Right forelimb (tissue), 1 donor: ENCODE results near the gene ARMH4.

Experiments used
- DNase-seq: peaks from one replicate; pipeline ENCODE4 v3.0.0-alpha.2; 2018

Gene ARMH4

DNA sequence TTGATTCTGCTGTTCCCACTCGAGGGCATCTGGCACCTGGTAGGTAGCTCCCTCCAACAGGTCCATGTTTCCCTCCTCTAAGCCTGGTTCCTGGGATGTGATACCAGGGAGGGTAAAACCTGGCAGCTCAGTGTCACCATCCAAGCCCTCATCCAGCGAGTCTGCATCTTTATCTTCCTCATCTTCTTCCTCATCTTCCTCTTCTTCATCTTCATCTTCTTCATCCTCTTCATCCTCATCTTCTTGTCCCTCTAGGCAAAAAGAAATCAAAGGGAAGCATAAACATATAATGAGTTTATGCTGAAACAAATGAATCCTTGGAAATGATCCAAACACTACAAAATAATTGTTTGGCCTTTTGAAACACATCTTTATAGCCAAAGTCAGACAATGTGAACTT, 55.3 kb downstream of the ARMH4 start:
- no peak for DNase-seq

DNA sequence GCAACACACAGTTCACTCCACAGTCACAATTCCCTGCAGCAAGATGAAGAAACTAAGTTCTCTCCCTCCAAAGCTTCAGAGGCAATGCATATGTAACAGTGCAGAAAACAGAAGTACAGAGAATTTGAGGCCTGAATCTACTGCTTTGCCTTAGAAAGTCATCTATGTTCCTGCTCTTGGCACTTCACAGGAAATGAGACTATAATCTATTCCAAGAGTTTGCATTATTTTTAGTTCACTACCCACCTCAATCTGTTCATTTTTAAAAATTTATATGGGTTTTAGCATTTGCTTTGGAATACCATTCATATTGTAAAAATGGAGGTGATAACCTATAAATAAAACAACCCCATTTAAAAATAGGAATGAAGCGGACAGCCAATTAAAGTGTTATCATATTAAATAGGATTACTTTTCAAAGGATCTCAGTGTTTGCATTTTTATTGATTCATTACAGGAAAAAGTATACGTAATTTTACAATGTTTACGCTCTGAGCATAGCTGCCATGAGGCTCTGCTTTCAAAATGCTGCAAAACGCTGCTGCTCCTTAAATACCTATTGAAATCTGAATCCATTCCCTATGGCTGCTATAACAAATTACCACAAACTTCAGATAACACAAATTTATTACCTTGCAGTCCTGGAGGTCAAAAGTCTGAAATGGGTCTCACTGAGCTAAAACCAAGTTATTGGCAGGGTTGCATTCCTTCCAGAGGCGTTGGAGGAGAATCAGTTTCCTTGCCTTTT, 60.0 kb downstream of the ARMH4 start:
- DNase-seq, result no peak

- DNase-seq, result no peak
Measured at GRCh38 chr14:58089612-58090011, 62.4 kb downstream of the ARMH4 start.

DNA sequence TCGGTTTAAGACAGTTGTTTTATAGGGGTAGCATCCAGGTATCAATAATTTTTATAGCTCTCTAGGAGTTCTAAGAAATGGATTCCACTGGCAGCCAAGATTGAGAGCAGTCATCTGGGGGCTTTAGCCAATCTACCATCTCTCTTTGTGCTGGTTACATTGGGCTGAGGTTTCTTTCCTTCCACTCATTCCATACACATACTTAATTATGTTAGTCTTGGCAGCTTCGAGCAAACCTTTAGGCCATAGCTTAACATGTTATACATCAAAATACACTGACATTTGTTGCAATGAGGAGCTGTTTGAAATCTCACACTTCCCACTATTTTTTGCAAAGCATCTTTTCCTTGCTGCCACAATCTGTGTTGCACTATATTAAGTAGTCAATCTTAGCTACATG, 63.1 kb downstream of the ARMH4 start:
- DNase-seq, result no peak

DNA sequence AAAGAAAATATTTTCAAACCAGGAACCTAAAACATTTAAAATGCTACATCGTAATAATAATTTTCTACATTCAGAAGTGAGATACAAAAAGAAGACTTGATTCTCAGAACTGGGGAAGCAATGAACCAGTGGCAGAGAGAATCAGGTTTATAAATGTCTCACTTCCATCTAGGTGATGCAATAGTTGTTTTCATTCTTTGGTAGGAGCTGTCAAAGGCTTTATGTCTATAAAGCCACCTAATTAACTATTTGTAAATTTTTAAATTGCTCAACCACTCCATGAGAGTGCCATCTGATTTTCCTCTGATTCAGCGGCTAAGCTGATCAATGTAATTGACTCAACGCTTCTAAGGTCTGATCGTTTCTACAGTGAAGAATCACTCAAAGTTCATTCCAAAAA, 66.1 kb downstream of the ARMH4 start:
- no peak for DNase-seq

DNA sequence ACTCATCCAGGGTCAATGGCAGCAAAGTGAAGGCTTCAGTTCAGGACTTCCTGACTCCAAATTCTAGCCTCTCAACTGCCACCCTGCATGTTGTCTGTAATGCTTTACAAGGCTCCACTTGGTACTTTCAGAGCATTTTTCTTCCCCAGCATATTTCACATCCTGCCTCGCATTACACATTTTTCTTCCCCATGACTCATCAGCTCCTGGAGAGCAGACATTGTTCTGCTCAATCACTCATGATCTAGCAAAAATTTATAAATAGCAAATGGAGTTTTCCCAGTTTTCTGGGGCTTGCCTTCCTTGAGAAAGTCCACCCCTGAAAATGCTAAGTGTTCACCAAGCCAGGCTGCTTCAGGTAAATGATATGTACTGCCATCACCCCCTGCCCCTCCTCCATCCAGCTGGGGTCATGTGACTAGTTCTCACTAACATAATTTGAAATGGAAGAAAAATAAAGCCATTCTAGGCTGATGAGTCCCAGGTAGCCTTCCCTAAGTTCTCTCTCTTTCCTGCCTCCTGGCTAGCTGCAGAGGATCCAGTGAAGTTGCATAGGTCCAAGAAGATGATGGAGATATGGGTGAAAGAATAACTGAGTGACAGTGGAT, 69.4 kb downstream of the ARMH4 start:
- no peak for DNase-seq

- DNase-seq, result no peak
Measured at GRCh38 chr14:58082011-58082410, 70.0 kb downstream of the ARMH4 start.

GRCh38 chr14:58078471-58078870, 73.5 kb downstream of the ARMH4 start:
- no peak for DNase-seq

GRCh38 chr14:58078068-58078467, 73.9 kb downstream of the ARMH4 start:
- DNase-seq, result no peak

- no peak for DNase-seq
Measured at GRCh38 chr14:58077621-58078020, 74.4 kb downstream of the ARMH4 start.

- no peak for DNase-seq
Measured at GRCh38 chr14:58073516-58073915, 78.5 kb downstream of the ARMH4 start.

DNA sequence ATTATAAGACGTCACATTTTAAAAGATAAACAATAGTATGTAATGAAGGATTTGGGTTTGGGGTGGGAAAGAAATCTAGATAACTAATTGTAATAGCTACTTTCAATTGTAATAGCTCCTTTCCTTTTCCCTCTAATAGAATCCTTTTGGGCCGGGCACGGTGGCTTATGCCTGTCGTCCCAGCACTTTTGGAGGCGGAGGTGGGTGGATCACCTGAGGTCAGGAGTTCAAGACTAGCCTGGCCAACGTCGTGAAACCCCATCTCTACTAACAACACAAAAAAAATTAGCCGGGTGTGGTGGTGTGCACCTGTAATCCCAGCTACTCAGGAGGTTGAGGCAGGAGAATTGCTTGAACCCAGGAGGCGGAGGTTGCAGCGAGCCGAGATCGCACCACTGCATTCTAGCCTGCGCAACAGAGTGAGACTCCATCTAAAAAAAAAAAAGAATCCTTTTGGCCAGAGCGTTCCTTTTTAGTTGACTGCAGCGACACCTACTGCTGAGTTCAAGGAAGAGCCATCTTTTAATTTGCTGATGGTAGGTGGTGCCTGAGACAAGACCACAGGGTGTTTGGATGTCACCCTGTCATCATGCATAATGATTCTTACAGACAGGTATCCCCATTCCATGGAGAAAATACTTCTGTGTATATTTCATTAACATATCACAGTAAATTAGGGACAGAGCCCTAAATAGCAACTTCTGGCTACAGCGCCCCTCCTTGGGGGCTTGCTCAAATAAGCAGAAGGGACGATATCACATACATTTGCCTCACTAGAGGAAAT, 79.5 kb downstream of the ARMH4 start:
- no peak for DNase-seq

DNA sequence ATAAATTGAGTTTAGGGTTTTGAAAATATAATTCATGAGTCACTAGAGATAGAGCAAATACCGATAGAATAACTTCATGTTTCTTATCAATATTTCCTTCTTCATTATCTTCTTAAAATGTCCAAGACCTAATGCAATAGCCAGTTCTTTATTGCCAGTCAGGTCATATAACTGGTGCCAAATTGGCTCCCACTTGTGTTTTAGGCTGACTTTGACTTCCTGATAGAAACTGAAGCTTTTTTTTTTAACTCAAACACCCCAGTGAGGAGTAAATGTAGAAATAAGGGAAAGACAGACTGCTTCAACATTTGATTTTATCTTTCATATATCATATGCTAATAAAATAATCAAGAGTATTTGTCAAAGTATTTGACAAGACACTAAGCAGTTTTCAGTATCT, 80.7 kb downstream of the ARMH4 start:
- no peak for DNase-seq

DNA sequence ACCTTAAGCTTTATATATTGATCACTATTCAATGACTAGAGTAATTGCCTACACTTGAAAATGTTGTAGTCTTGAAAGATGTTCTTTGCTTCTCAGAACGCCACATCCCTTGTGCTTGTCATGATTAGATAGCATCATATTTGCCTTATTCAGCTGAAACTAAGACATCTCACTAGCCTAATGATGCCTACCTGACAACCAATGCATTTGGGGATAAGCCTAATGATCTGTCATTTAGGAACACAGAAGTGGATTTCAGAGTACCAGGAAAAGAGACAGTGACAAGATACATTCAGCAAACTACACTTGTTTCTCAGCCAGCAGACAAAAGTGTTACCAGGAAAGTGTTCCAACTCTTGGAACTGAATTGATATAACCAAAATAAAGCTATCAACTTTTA, 83.7 kb downstream of the ARMH4 start:
- DNase-seq, result no peak

DNA sequence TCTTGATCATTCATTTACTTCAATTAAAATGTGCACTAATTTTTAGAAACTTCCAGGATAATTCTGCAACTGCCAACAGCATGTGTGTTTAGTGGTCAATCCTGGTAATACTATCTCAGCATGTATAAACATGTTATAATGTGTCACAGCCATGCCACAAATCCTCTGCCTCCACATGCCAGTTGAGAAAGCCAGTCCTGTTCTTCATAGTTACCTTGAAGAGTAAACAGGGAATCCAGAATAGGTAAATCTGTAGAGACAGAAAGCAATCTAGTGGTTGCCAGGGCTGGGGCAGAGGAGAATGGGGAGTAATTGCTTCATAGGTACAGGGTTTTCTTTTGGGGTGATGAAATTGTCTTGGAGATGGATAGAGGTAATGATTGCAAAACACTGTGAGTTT, 85.9 kb downstream of the ARMH4 start:
- no peak for DNase-seq

GRCh38 chr14:58061581-58061980, 90.4 kb downstream of the ARMH4 start:
- DNase-seq, result no peak

- no peak for DNase-seq
Measured at GRCh38 chr14:58060898-58061297, 91.1 kb downstream of the ARMH4 start.

DNA sequence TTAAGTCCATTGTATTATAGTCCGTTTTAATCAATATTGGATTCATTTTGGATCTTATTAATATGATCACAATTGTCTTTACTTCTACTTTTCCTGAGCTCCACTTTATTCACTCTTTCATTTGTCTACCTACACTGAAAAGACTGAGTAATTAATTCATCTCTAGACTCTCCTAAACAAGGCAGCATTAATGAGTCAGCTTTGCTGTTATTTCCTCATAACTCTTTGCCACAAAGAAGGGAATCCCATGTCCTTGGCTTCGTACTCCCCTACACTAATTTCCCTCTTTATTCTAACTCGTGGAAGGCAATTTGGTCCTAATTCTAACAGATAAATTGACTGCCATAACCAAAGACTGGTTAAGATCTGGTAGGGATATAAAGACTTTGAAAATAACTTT, 91.9 kb downstream of the ARMH4 start:
- no peak for DNase-seq

GRCh38 chr14:58059126-58059525, 92.9 kb downstream of the ARMH4 start:
- no peak for DNase-seq

- DNase-seq, result no peak
Measured at GRCh38 chr14:58055497-58056010, 96.5 kb downstream of the ARMH4 start.

- DNase-seq, result no peak
Measured at GRCh38 chr14:58054100-58054499, 97.9 kb downstream of the ARMH4 start.

DNA sequence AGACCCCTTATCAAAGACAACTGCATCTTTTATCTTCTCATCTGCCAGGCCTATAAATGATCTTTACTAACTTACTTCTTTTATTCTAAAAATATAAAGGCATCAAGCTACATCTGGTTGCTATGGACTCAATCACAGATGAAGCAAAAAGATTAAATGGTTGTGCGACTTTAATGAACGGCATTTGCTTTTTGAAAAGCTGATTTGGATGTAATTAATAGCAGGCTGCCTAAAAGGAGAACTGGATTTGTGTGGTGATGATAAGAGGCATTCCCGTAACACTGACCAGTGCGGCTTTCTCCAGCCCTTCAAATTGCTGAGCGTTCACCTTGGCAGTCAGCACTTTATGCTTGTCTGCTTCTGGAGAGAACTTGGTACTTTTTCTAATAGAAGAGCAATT, 103.8 kb downstream of the ARMH4 start:
- no peak for DNase-seq

DNA sequence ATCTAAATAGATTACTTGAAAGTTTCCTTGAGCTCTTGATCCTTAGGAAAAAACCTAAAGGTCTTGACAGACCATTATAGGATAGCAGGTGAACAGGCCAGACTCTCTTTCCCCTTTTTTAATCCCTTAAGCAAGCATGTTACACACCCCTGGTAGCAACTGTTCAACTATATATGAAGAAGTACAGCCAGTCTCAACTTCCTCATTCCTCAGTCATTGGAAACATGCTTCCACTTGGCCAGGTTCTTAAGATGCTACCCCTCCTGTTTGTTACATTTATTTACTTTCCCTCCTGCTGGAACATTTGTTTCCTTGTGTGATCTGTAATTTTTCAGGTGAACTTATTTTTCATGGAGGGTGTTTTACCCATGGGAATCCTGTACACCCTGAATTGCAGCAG, 124.1 kb downstream of the ARMH4 start:
- DNase-seq, result no peak

- DNase-seq, result no peak
Measured at GRCh38 chr14:58026967-58027366, 125.0 kb downstream of the ARMH4 start.
